ENCODE data around the gene REM2.

DNA sequence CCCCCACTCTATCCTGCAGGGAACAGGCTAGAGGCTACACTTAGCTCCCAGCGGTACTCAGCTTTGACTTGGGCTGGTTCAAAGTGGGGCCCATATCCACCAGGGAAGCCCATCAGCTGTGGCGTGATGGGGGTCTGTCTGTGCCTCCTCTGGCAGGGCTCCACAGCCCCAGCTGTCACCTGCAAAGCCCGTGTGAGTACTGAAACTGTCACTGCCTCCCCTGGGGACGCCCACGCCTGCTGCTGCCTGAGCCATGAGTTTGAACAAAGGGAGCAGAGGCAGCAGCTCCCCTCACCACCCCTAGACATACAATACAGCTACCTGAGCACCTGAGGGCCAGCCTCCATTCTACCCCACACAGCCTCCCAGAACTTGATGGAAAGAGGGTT is 5.0 kb downstream of the REM2 start:
- TF ChIP-seq CTCF (IDR thresholded peaks at IDR 0.05), result no peak
- no peak for TF ChIP-seq POLR2A (IDR thresholded peaks at IDR 0.05; ENCODE audit: low read depth)

Measured in esophagus muscularis mucosa (tissue), 3 donors.